Measurements from ENCODE around the gene CYBA.

CYBA gene

GRCh38 chr16:88685156-88686061 is 34.6 kb upstream of the CYBA start:
- no peak overlapping the region for H3K27ac ChIP-seq
- no peak for TF ChIP-seq ZFX (IDR thresholded peaks at IDR 0.05; ENCODE audit: borderline replicate concordance)
- peak; percentile 47 for TF ChIP-seq CTCF (IDR thresholded peaks at IDR 0.05)

DNA sequence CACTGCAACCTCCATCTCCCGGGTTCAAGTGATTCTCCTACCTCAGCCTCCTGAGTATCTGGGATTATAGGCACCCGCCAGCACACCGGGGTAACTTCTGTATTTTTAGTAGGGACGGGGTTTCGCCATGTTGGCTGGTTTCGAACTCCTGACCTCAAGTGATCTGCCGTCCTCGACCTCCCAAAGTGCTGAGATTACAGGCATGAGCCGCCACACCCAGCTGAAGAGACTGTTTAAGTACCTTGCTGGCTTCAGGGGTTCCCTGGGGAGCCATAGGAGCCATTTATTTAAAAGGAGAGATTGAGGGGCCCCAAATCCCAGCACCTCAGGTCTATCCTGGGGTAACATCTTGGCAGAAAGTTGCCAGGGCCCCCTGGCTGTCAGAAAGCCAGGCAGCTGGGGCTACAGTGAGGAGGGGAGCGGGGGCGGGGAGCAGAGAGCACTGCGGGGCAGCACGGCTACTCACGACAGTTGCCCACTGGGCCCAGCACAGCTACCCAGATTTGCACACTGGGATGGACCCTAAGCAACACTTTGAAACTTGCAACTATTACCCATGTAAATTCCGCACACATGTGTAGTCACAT is 33.8 kb upstream of the CYBA start:
- TF ChIP-seq ZFX (IDR thresholded peaks at IDR 0.05; ENCODE audit: borderline replicate concordance) (no peak), CTCF (IDR thresholded peaks at IDR 0.05) (no peak)
- H3K27ac ChIP-seq, result no peak overlapping the region

- no peak for TF ChIP-seq ZFX (IDR thresholded peaks at IDR 0.05; ENCODE audit: borderline replicate concordance)
- TF ChIP-seq CTCF (IDR thresholded peaks at IDR 0.05), result no peak
- no peak overlapping the region for H3K27ac ChIP-seq
These were observed 31.0 kb upstream of the CYBA start for GRCh38 chr16:88681709-88682451.

GRCh38 chr16:88681084-88681680 is 30.3 kb upstream of the CYBA start:
- TF ChIP-seq CTCF (IDR thresholded peaks at IDR 0.05) (peak; percentile 92), ZFX (IDR thresholded peaks at IDR 0.05; ENCODE audit: borderline replicate concordance) (no peak)
- H3K27ac ChIP-seq, result no peak overlapping the region

- no peak for TF ChIP-seq ZFX (IDR thresholded peaks at IDR 0.05; ENCODE audit: borderline replicate concordance)
- TF ChIP-seq CTCF (IDR thresholded peaks at IDR 0.05), result no peak
- H3K27ac ChIP-seq, result no peak overlapping the region
These were observed 29.8 kb upstream of the CYBA start for GRCh38 chr16:88680554-88681083.

DNA sequence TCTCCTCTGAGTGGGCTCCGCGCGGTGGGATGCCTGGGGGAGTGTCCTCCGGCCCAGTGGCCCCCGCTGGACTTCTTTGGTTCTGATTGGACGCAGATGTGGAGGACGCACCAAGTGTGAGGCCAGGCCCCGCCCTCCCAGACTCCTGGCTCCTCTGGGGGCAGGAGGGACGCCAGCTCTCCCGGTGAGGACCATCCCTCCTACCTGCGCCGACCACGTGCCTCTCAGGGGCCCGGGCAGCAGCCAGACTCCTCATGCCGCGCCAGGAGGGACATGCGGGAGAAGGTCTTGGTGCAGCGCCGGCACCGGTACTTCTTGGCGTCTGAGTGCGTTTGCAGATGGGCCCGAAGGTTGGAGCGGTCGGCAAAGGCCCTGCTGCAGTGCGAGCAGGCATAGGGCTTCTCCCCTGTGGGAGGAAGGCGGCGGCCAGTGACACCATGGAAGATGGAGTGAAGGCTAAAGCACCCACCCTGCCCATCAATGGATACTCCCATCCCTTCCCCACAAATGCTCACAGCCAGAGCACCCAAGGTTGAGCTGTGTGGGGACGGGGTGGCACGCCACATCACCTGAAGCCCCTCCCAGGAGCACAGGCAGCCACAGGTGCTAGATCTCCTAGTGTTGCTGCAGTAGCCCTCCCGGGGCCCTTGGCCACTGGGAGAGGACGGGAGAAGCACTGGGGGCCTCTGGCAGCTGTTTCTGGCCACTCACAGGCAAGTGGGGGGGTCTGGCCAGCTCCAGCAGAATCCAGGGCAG is 27.5 kb upstream of the CYBA start:
- H3K27ac ChIP-seq, result no peak overlapping the region
- TF ChIP-seq CTCF (IDR thresholded peaks at IDR 0.05), result no peak
- TF ChIP-seq ZFX (IDR thresholded peaks at IDR 0.05; ENCODE audit: borderline replicate concordance), result no peak
